Measurements from ENCODE around the gene TDRD6.

DNA sequence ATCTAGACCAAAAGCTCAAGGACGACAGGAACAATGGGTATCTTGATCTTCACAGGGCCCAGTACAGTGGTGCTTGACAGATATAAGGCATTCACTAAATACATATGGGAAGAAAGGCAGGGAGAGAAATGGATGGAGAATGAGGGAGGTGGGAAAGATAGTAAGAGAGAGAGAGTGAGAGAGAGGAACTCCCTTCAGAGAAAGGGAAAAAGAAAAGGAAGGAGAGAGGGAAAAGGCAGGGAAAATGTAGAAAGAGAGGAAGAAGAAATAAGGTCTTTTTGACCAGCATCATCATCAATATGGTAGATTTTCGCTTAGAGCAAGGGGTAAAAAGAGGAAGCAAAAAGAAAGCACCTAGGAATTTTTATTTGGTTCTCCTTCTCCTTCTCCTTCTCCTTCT, 58.3 kb downstream of the TDRD6 start:
- TF ChIP-seq ELF4 (IDR thresholded peaks at IDR 0.05) (no peak), LEF1 (IDR thresholded peaks at IDR 0.05; ENCODE audit: borderline replicate concordance) (no peak), FOXM1 (IDR thresholded peaks at IDR 0.05; ENCODE audit: borderline replicate concordance) (no peak), SP1 (IDR thresholded peaks at IDR 0.05) (no peak), SUZ12 (IDR thresholded peaks at IDR 0.05) (no peak), ZNF384 (IDR thresholded peaks at IDR 0.05) (no peak), NFRKB (IDR thresholded peaks at IDR 0.05) (no peak), BHLHE40 (IDR thresholded peaks at IDR 0.05; ENCODE audit: borderline replicate concordance) (no peak), FOXA1 (IDR thresholded peaks at IDR 0.05) (no peak), TARDBP (IDR thresholded peaks at IDR 0.05) (no peak), FOXK2 (IDR thresholded peaks at IDR 0.05) (no peak), HDGF (IDR thresholded peaks at IDR 0.05; ENCODE audit: borderline replicate concordance) (no peak)
- TF ChIP-seq, protein P1, sequence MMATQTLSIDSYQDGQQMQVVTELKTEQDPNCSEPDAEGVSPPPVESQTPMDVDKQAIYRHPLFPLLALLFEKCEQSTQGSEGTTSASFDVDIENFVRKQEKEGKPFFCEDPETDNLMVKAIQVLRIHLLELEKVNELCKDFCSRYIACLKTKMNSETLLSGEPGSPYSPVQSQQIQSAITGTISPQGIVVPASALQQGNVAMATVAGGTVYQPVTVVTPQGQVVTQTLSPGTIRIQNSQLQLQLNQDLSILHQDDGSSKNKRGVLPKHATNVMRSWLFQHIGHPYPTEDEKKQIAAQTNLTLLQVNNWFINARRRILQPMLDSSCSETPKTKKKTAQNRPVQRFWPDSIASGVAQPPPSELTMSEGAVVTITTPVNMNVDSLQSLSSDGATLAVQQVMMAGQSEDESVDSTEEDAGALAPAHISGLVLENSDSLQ (IDR thresholded peaks at IDR 0.05) = no peak

Data from HEK293T (cell line).